GM18951 (cell line): Measurements from ENCODE around the gene MBNL3.

Source experiments
- POLR2A ChIP-seq: IDR thresholded peaks from 4 replicates; pipeline ENCODE4 v1.6.1; 2011; ENCODE audit warnings: mild to moderate bottlenecking; ENCODE audit not compliant: insufficient read length, insufficient read depth; ENCODE audit errors: extremely low read depth
- in situ Hi-C: fragments of 300-500 bp; cut with MboI; formaldehyde crosslinking; loops from one replicate; pipeline ENCODE4 v1.12.0; 2022; ENCODE audit warnings: low sequenced_read_pairs, mixed read lengths, inconsistent platforms; ENCODE audit not compliant: unreplicated experiment

Gene MBNL3

DNA sequence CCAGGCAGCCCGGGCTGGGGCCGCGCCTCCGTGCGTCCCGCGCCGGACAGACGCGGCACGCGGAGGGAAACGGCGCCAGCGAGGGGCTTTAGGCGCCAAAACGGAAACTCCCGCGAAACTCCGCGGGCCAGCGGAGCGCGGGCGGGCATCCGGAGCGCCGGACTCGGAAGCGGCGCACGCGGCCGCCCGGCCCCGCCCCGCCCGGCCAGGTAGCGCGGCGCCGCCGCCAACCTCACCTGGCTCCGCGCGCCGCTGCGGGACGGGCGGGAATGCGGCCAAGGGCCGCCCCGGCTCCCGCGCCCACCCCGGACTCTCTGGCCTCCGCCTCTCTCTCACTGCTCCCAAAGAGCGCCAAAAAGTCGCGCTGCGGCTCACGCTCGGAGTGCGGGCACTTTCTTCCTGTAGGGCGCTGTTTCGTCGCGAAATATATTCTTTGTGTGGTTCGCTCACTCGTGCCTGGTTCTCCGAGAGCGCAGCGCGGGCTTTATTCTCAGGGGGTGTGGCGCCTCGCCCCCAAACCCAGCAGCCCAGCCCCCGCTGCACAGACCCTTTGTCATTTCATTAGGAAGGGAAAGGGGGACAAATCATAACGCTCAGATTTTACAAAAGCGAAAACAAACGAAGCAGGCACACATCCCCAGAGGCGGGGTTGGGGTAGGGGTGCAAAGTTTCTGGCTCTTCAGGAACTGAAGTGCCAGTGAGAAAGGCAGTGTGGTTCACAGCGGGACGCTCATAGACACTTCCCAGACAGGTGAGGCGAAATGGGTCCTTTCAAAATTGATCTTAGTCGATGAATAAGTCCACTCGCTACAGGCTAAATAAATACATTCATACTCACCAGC lies 961 bp upstream of the MBNL3 start:
- in situ Hi-C loops = no loop called here
- peak; percentile 54 for TF ChIP-seq POLR2A

DNA sequence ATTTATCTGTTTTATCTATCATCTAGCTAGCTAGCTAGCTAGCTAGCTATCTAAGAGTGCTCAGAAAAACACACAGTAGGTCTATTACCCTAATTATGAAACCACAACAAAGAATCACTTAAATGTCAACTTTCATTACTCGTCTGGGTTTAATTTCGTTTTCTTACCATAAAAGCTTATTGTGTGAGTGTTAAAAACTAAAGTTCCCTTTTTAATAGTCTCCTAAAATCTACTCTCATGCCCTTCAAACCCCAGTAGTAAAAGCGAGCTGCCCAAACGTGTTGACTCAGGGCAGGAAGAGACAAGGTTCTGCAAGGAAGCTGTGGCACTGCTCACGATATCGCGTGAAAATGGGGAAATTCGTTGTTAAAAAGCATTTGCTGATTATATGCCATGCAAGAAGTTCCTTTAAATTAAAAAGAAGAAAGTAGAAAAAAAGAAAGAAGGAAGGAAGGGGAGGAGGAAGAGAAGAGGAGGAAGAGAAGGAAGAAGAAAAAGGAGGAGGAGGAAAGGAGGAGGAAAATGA lies 595 bp downstream of the MBNL3 start:
- TF ChIP-seq POLR2A = no peak
- in situ Hi-C loops = no loop called here

DNA sequence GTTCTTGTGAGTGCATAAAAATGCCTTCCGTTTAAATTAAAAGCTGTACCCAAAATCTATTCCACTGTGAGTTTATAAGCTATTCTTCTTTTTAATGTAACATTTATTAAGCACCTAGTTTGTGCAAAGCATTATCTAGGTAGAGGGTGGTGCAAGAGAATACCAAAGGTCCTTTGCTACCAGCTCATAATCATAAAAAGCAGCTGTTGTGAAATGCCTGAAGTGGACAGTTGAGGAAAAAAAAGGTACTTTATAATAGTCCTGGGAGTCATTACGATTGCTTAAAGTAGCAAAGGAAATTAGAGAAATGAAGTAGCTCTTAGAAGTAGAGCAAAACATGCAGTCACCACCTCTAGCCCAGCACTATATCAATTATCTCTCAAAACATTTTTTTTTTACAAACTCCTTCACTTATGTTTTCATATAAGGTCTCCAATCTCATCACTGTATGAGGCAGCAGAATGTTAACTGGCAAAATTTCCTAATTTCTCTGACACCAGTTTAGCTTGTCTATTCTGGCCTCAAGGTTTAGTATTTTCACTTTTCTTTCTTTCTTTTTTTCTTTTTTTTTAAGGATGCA lies 2.1 kb downstream of the MBNL3 start:
- no peak for TF ChIP-seq POLR2A
- in situ Hi-C loops = no loop called here

DNA sequence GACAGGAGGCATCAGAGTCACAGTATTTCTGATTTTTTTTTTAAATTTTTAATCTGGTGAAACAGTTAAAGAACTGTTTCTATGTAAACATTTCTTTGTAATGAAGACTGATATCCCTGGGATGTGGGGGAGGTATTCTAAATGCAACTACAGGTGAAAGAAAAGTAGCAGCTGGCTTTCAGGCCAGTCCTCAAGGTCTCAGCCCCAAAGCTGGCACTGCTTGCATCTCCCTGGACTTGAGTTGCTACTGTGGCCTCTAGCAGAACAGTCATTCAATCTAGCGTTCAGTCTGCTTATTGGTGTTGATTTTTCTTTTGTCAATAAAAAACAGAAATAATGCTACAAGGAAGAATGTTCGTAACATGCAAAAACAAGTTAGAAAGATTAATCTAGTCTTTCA lies 4.9 kb downstream of the MBNL3 start:
- TF ChIP-seq POLR2A = no peak
- in situ Hi-C loops = no loop called here

DNA sequence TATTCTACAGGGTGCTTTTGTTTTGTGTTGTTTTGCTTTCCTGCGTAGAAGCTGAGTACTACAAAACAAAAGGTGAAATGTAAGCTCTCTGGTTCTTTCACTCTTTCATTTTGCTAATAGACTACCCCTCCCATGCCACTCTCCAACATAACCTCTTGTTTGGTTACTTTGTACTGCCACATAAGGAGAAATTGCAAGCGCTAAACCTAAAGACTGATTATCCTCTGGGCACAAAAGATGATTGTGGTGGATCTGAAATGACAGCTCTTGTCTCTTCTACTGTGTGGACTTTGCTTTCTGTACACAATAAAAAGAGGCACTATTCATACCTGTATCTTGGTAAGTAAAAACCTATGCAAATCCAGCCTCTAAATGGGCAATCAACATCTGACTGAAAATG lies 5.3 kb downstream of the MBNL3 start:
- in situ Hi-C loops = no loop called here
- no peak for TF ChIP-seq POLR2A

DNA sequence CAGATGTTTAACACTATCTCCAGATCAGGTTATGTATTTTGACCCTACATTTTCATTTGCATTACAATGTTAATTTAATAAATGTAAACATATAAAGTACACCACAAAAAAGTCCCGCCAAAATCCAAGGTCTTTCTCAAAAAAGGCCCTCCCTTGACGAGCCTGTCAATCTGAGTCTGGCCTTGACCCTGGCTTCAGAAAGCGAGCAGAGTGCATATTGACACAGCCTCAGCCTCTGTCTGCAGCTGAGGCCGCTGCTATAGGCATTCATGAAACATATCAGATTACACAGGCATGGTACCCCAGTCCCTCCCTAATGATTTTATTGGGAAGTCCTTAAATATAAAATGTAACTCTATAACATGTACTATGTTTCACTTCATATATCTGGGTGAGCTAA lies 6.2 kb downstream of the MBNL3 start:
- in situ Hi-C loops = no loop called here
- no peak for TF ChIP-seq POLR2A

DNA sequence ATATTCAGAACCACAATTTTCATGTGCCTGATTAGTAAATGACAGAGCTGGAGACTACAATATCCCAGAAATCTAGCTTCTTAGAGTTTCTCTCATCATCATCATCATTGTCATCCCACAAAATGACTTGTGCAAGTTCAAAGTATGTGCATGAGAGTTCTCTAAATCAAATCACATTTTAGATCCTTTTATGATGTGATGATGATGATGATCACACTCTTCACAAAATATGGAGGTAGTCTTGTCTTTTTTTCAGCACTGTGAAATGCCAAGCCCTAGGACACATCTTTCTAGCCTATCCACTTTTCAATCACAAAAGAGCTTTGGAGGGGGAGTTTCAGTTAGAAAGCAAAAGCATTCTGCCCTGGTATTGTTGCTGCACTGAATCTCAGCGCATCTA lies 7.4 kb downstream of the MBNL3 start:
- in situ Hi-C loops = no loop called here
- no peak for TF ChIP-seq POLR2A

DNA sequence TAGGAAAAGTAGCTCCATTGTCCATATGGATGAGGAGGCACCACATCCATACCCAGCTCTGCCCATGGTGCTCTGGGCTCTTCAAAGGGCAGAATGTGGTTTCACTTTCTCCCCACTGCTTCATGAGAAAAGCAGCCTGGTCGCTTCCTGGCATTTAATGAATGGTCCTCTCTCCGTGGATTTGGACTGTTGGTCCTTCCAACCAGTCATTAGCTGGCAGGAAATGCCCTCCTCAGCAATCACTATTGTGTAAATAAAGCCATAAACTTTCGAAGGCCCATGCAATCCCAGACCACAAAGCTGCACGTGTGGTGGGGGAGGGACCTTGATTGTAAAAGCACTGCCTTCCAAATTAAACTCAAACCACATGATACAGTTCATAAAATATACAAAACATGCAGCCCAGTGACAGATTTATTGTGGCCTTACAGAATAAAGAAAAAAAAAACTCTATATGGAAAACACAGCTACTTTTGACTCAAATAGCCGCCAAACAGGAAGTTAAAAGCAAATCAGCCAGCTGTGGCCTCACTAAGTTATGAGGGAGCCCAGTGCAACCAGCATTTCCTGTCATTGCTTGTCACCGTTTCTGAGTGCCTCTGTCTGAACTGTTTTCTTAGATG lies 8.1 kb downstream of the MBNL3 start:
- in situ Hi-C loops = no loop called here
- peak; percentile 40 for TF ChIP-seq POLR2A

DNA sequence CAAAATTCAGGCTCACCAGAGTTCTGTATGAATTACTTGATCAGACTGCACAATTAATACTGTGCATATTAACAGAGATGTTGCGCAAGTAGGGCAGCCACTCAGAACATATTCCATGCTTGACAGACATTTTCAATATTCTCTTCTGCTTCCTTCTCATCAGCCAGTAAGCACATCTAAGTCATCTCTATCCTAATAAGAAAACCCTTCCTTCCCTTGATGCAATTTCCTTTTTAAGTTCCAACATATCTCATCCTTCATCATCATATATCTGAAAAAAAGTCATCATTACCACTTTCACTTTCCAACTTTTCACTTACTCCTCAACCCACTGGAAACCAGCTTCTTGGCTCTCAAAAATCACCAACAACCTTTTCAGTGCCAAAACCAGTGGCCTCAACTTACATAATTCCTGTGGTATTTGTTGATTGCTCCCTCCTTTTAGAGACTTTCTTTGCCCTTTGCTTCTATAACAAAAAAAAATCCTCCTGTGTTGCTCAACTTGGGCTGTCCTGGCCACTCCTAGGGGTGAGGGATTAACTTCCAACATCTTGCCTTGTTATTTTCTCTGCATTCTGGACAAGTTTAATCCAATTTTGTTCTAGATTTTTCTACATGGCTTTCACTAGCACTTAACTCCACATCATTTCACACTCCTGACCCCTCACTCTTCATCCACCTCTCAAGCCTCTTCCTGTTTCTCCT lies 14.1 kb downstream of the MBNL3 start:
- in situ Hi-C loops = no loop called here
- TF ChIP-seq POLR2A = no peak

DNA sequence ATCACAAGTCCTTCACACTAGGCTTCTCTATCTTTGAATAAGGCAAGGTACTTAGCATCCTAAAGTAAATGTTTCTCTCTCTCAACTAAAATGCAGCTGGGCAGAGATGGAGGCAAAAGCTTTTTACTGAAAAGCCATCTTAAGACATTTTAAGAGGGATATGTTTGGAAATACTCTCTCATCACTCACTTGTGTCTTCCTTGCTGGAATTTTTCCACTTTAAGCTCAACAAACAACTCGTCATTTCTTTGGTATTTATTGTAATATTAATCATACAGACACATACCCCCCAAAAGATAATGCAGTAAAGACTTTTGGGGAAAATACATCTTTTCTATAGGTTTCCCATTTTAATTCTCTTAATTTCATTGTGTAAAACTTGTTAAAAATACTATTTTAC lies 16.4 kb downstream of the MBNL3 start:
- in situ Hi-C loops = no loop called here
- no peak for TF ChIP-seq POLR2A

DNA sequence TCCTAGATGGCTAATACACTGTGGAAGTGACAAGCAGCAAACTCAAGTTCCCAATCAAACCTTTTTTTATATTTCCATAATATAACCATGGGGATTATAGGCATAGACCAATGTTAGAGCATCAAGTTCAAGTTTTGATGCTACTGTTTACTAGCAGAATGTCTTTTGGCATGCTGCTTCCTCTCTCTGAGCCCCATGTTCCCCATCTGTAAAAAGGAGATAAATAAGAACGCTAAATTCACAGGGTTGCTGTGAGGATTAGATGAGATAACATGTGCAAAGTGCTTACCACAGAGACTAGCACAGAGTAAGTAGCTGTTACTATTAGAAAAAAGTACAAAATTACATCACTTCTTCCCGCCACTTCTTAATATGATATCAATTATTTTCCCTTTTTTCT lies 18.0 kb downstream of the MBNL3 start:
- in situ Hi-C loops = no loop called here
- TF ChIP-seq POLR2A = no peak

DNA sequence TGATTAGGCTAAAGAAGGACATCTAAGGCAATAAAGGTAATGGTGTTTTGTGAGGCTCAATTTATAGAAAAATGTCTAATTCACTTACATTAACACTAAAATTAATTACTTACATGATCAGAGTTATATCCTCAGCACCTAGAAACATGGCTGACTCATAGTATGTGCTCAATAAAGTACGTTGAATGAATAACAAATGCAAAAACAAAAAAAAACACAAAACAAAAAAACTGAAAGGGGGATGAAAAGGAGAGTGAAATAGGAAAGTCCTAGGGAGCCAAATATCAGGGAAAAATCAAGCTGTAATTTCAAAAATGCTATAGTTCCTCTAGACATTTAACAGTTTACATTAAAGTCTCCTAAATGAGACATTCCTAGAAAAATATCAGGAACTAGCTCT lies 18.7 kb downstream of the MBNL3 start:
- no peak for TF ChIP-seq POLR2A
- in situ Hi-C loops = no loop called here

DNA sequence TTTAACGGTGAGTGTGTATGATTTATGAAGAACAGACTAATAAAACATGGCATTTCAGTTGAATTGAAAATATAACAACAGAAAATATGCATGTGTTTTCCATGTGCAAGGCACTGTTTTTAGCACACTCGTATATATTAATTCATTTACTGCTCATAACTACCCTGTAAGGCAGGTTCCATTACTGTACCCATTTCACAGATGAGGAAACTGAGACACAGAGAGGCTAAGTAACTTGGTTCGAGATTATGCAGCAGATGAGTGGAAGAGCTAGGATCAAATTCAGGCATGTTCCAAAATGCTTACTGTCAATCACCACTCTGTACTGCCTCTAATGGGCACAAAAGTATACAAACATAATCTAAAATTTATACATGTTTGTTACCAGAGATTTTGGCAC lies 20.4 kb downstream of the MBNL3 start:
- no peak for TF ChIP-seq POLR2A
- in situ Hi-C loops = no loop called here

DNA sequence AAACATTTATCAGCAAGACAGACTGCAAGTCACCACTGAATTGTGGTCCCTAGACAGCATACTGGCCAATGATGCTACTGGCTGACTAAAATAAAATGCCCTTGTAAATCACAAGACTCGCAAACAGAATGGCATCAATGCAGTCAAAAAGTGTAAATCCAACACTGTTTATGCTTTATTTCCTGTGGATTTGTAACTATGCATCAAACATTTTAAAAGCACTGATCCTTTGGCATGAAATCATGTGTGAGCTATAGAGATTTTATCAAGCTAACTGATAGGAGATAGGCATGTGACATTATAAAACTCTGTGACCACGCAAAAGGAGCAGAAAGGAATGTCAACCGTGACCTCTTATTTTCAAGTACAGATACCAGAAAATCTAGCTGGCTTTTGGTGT lies 20.8 kb downstream of the MBNL3 start:
- TF ChIP-seq POLR2A = no peak
- in situ Hi-C loops = no loop called here

DNA sequence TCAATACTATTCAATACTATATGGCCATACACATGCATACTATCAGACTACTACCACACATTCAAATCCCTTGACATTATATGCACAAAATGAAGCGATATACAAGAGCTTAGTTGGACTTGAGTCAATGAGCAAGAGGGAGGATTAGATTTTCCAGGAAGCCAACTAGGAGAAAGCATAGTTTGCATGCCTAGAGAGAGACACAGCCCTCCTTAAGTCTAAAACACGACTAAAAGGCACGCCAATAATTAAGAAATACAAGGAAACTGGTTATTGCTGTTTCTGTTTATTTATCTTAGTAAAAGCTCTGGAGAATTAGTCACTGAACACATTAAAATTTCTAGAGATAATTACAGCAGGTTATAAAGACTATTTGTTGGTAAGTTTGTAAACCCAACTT lies 21.8 kb downstream of the MBNL3 start:
- no peak for TF ChIP-seq POLR2A

More for the DNA sequence above, 21.8 kb downstream of the MBNL3 start:
- in situ Hi-C loops = no loop called here
